ENCODE results near the gene PRDM16.

The PRDM16 gene

GRCh38 chr1:3069491-3070308 is 697 bp downstream of the PRDM16 start:
- no peak for DNase-seq (ENCODE audit: low read depth)

- no peak for DNase-seq (ENCODE audit: low read depth)
Measured at GRCh38 chr1:3070309-3070643, 1.3 kb downstream of the PRDM16 start.

- DNase-seq (ENCODE audit: low read depth), result no peak
Measured at GRCh38 chr1:3070644-3071564, 1.9 kb downstream of the PRDM16 start.

- no peak for DNase-seq (ENCODE audit: low read depth)
Measured at GRCh38 chr1:3071565-3072390, 2.8 kb downstream of the PRDM16 start.

- no peak for DNase-seq (ENCODE audit: low read depth)
Measured at GRCh38 chr1:3072391-3073185, 3.6 kb downstream of the PRDM16 start.

- no peak for DNase-seq (ENCODE audit: low read depth)
Measured at GRCh38 chr1:3073186-3073488, 4.1 kb downstream of the PRDM16 start.

- DNase-seq (ENCODE audit: low read depth), result no peak
Measured at GRCh38 chr1:3073489-3074296, 4.7 kb downstream of the PRDM16 start.

- DNase-seq (ENCODE audit: low read depth), result no peak
Measured at GRCh38 chr1:3074297-3074741, 5.3 kb downstream of the PRDM16 start.

- no peak for DNase-seq (ENCODE audit: low read depth)
Measured at GRCh38 chr1:3074800-3075199, 5.8 kb downstream of the PRDM16 start.

- DNase-seq (ENCODE audit: low read depth), result no peak
Measured at GRCh38 chr1:3075666-3076362, 6.8 kb downstream of the PRDM16 start.

GRCh38 chr1:3076363-3076740 is 7.3 kb downstream of the PRDM16 start:
- DNase-seq (ENCODE audit: low read depth), result no peak

GRCh38 chr1:3077081-3077480 is 8.1 kb downstream of the PRDM16 start:
- no peak for DNase-seq (ENCODE audit: low read depth)

GRCh38 chr1:3077561-3077960 is 8.6 kb downstream of the PRDM16 start:
- DNase-seq (ENCODE audit: low read depth), result no peak

GRCh38 chr1:3078430-3078861 is 9.4 kb downstream of the PRDM16 start:
- no peak for DNase-seq (ENCODE audit: low read depth)

- DNase-seq (ENCODE audit: low read depth), result no peak
Measured at GRCh38 chr1:3078871-3079270, 9.9 kb downstream of the PRDM16 start.

- no peak for DNase-seq (ENCODE audit: low read depth)
Measured at GRCh38 chr1:3079381-3080052, 10.5 kb downstream of the PRDM16 start.

- no peak for DNase-seq (ENCODE audit: low read depth)
Measured at GRCh38 chr1:3080053-3080955, 11.3 kb downstream of the PRDM16 start.

- DNase-seq (ENCODE audit: low read depth), result no peak
Measured at GRCh38 chr1:3081171-3081683, 12.2 kb downstream of the PRDM16 start.
